ENCODE data around the gene STIL.

The STIL gene

GRCh38 chr1:47235241-47235681 is 78.7 kb downstream of the STIL start:
- no peak for DNase-seq (ENCODE audit: low spot score)

- DNase-seq (ENCODE audit: low spot score): no peak
These were observed 80.8 kb downstream of the STIL start for GRCh38 chr1:47233186-47233585.

- no peak for DNase-seq (ENCODE audit: low spot score)
These were observed 81.6 kb downstream of the STIL start, which contains the start of gene TAL1 for GRCh38 chr1:47232187-47232874. Gene TAL1 (minus strand): TSS chr1:47232225. CDS start chr1:47225888, 6,337 bp downstream.

GRCh38 chr1:47231301-47232186 is 82.4 kb downstream of the STIL start:
- DNase-seq (ENCODE audit: low spot score): peak; percentile 28

- DNase-seq (ENCODE audit: low spot score): no peak
These were observed 83.2 kb downstream of the STIL start for GRCh38 chr1:47230692-47231300.

GRCh38 chr1:47229886-47230691 is 83.9 kb downstream of the STIL start:
- peak; percentile 13 for DNase-seq (ENCODE audit: low spot score)

- no peak for DNase-seq (ENCODE audit: low spot score)
These were observed 84.7 kb downstream of the STIL start for GRCh38 chr1:47229031-47229885.

- DNase-seq (ENCODE audit: low spot score): no peak
These were observed 85.3 kb downstream of the STIL start for GRCh38 chr1:47228644-47229030.

- DNase-seq (ENCODE audit: low spot score): peak; percentile 17
These were observed 86.4 kb downstream of the STIL start for GRCh38 chr1:47227341-47228232.

- DNase-seq (ENCODE audit: low spot score): no peak
These were observed 87.1 kb downstream of the STIL start for GRCh38 chr1:47226839-47227215.

GRCh38 chr1:47226121-47226838 is 87.7 kb downstream of the STIL start:
- no peak for DNase-seq (ENCODE audit: low spot score)

GRCh38 chr1:47225430-47226100 is 88.4 kb downstream of the STIL start:
- no peak for DNase-seq (ENCODE audit: low spot score)

- no peak for DNase-seq (ENCODE audit: low spot score)
These were observed 89.1 kb downstream of the STIL start for GRCh38 chr1:47224676-47225399.

GRCh38 chr1:47223921-47224675 is 89.8 kb downstream of the STIL start:
- DNase-seq (ENCODE audit: low spot score): no peak

GRCh38 chr1:47223174-47223920 is 90.6 kb downstream of the STIL start:
- no peak for DNase-seq (ENCODE audit: low spot score)

- no peak for DNase-seq (ENCODE audit: low spot score)
These were observed 91.5 kb downstream of the STIL start for GRCh38 chr1:47222476-47222875.

Measured in kidney tubule cell (primary cell).